Upper lobe of left lung (tissue), 4 donors: Measurements from ENCODE around the gene HABP4.

ENCODE experiments used
- CTCF ChIP-seq, 6 experiments: fragments of 450-650 bp in 4 of 6; fragments of 200-600 bp in 2 of 6; sonication (generic) in 2 of 6; IDR thresholded peaks; one replicate each; pipeline ENCODE4 v1.5.1; 2016 to 2019; ENCODE audit warnings: antibody characterized with exemption in 6 of 6
- EP300 ChIP-seq, 4 donors: sonication (generic); formaldehyde crosslinking; IDR thresholded peaks; one replicate each; pipeline ENCODE4 v1.5.1; 2017; ENCODE audit warnings: antibody characterized with exemption in 4 of 4, control low read depth in 2 of 4
- POLR2AphosphoS5 ChIP-seq, 2 donors: sonication (generic); formaldehyde crosslinking; IDR thresholded peaks; one replicate each; pipeline ENCODE4 v1.5.1; 2017; ENCODE audit warnings: antibody characterized with exemption in 2 of 2

GRCh38 chr9:96467784-96468183 lies 17.8 kb downstream of the HABP4 start:
- TF ChIP-seq POLR2AphosphoS5 (IDR thresholded peaks at IDR 0.05) (no peak), CTCF (IDR thresholded peaks at IDR 0.05) (no peak), EP300 (IDR thresholded peaks at IDR 0.05) (no peak)
